GM21447 (cell line): ENCODE data around the gene TSPAN9.

ENCODE experiments used
- ATAC-seq: cut with Tn5 transposase; IDR thresholded peaks from one replicate; pipeline ENCODE4 v1.9.1; 2021; ENCODE audit not compliant: unreplicated experiment

The TSPAN9 gene

DNA sequence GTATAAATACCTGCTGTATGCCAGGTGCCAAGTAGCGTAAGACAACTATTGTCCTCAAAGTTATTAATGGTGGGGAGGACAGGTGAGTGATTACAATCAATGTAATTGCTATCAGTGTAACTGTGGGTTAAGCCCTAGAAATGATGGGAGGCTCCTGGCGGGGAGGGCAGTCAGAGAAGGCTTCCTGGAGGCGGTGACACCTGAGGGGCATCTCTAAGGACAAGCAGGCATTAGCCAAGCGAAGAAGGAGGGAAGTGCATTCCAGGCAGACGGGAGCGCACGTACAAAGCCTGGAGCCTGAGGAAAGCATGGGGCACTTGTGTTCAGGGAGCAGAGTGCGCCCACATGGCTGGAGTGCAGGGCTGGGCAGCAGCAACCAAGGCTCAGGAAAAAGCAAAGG is 230.9 kb downstream of the TSPAN9 start:
- ATAC-seq: no peak

DNA sequence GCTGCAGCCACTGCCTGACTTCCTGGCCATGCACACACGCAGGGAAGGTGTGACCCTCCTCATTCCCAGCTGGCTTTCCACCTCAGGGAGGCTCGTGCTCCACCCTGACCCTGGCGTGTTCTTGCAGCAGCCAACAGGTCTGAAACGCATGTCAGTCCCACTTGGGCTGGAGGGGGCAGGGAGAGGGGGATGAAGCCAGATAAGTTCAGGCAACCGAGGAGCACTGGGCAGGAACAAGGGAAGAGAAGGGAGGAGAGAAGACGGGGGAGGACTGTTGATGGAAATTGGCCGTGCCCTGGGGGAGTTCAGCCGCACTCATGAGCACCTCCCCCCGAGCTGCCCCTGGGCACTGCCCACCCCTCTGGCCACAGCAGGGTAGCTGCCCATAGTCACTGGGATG is 231.4 kb downstream of the TSPAN9 start:
- ATAC-seq: no peak

DNA sequence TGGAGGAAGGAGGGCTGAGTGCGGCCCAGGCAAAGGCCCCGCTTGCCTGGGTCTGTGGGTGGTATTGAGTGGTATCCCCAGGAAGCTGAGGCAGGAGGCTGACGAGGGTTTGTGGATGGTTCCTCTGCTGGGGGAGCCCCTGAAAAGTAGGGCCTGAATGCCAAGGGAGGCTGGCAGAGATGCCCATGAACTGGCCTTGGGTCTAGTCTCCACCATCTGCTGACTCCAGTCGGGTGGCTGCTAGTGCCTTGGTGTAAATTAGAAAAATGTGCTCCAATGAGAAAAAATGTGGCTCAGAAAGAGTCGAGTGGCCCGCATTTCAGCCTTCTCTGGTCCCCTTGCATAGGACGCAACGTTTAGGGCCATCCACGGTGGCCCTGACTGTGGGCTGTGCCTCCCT is 232.6 kb downstream of the TSPAN9 start:
- no peak for ATAC-seq

GRCh38 chr12:3310271-3311026 is 233.3 kb downstream of the TSPAN9 start:
- no peak for ATAC-seq

GRCh38 chr12:3311027-3311402 is 233.8 kb downstream of the TSPAN9 start:
- ATAC-seq: no peak

- no peak for ATAC-seq
Measured at GRCh38 chr12:3311491-3312103, 234.4 kb downstream of the TSPAN9 start.

DNA sequence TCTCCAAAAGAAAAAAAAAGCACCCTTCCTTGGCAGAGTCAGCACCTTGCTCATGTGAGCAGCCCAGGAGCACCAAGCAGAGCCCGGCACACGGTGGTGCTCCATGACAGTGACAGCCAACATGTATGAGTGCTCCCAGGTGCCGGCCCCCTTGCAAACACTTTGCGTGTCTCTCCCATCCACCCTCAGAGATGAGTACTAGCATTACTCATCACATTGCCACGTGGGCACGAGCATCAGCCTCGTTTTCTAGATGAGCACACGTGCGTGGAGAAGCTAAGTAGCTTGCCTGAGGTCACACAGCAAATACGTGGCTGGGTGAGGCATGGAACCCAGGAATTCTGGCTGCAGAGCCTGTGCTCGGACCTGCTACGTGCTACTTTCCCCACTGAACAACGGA is 235.9 kb downstream of the TSPAN9 start:
- no peak for ATAC-seq

DNA sequence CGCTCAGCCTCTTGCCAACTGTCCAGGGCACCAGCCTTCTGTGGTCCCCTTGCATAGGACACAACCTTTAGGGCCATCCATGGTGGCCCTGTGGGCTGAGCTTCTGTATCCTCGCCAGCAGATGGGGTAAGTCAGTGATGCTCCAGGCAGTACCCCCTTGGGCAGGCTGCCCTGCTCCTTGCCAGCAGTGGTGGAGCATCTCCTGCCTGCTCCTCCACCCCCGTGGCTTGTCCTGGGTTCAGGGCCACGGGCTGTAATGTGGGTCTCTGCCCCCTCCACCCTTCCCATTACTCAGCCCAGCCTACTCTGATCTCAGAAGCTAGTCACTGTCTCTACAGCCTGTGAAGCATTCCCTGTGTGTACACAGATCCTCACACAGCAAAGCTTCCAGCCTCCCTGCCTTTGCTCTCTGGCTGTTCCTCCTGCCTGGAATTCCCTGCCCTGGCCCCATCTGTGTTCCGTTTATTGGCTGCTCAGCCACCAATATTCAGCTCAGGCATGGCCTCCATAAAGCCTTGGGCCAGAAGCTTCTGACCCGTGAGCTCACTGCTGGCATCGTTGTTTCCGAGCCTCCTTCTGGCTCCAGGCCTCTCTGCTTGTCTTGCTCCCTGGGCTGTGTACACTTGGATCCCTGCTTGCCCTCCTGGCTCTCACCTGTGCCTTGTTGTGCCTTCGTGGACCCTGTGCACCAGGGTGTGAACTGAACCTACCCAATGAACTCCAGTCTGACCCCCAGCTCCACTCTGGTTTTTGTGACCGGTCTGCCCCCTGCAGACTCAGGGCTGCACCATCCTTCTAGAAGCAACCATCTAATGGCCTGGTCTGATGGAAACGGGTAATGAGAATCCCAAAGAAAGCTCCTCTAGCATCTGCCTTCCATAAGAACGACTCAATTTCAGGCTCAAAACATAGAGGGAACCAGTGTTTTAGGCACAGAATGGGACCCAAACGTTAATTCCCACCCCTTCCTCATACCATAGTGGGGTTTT is 236.8 kb downstream of the TSPAN9 start:
- ATAC-seq: no peak

- ATAC-seq: no peak
Measured at GRCh38 chr12:3315201-3315661, 238.1 kb downstream of the TSPAN9 start.

DNA sequence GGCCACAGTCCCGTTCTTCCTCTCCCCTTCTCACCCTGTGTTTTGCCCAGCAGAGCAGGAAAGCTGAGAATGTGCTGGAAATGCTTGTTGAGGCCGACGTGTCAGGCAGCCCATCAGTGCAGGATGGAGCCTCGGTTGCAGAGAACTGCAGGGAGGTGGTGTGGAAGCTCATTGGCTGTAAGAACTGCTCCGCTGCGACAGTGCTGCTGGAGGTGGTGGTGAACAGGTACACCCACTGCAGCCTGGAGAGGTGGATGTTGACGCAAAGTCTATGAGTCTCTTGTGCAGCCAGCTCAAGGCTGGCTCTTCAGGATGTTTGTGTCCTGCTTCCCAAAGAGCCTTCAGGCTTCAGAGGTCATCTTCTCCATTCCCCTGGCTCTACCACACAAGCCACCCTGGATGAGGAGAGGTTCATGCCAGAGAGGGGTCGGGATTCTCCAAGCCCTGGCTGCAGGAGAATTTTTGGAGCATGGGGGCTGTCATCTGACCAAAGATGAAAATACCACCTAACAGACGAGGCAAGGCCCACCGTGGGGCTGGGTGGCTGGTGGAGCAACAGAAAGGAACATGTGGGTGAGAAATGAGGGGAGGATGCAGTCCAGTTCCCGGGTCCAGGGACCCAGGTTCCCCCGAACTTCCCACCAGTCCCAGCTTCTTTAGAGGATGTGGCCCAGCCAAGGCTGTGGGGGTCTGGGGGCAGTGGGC is 239.7 kb downstream of the TSPAN9 start:
- ATAC-seq: no peak

GRCh38 chr12:3317481-3317815 is 240.3 kb downstream of the TSPAN9 start:
- ATAC-seq: no peak

DNA sequence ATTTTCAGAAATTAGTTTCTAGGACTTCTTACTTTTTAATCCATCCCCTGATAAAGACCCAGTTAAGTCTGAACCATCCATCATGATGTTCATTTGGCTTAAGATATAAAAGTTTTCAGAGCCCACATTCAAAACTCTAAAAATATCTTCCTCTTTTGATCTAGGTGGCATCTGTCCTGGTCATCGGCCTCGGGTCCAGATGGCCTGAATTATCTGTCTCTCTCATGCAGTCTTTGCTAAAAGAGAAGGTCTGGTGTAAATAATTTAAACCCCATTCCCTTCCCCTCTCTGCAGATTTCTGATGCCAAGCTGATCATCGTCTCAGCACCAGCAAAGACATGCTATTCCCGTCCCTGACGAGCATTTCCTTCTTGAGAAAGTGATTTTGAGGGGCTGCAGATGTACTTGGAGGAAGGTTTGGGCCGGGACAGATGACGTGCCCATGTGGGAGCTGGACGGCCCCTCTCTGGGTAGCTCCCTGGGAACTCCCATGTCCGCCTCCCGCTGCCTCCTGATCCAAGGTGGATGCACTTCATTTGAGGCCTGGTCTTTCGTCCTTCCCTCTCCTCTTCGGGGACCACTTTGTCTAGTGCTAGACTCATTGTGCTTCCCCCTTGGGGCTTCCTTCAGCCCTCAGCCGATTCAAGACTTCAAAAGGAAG is 240.8 kb downstream of the TSPAN9 start:
- ATAC-seq: no peak

DNA sequence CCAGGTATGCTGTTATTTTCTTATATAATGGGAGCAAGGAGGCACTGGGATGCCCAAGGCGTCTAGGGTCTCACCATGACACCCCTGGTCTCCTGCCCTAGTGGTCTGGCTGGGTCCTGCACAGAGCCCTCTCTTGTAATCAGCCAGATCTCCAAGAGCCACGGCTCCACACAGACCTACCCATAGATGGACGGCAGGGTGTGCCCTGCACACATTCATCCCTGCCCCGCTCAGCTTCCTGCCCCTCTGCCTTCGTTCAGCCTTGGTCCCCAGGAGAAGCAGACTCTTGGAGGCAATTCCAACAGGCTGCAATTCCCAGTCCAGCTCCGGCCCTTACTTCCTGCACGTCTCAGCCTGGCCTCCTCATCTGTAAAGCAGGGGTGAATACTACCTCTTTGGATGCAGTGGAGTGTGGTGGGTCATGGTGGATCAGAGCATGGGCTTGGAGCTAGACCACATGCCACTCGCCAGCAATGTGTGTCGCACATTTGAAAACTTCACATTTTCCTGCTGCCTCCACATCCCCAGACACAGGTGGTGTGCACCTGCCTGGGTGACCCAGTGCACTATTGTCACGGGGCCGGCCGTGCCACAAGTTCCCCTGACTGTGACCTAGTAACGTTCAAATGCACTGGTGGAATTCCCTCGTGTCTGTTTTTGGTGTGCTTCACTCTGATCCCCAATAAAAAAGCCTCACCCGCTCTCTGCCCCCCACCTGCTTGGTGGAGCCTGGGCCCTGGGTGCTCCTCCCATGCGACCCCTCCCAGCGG is 242.7 kb downstream of the TSPAN9 start:
- ATAC-seq: no peak

DNA sequence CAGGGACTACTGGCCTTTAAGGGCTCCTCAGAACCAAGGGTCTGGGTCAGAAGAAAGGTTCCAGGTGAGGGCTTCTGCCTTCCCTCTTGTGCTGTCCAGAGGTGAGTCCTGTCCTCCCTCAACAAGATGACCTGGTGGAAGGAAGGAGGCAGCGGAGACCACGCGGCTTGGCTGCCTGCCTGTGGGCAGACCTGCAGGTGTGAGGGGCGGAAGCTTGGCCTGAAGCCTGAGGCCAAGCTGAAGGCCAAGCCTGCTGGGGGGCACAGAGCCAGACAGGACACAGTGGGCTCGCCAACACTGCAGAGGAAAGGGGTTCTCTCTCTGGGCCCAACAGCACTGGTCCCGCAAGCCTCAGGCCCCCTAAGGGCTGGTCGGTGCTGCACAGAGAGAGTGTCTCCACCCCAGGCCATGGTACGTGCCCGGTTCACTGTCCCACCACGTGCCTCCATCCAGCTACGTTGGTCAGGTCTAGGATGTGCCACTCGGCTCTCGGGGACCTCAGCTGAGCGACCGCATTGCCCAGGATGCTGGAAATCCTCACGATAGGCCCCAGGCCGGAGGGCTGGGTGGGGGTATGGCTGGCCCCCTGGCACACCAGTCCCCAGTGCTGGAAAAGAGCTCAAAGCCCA is 243.8 kb downstream of the TSPAN9 start:
- ATAC-seq: no peak

DNA sequence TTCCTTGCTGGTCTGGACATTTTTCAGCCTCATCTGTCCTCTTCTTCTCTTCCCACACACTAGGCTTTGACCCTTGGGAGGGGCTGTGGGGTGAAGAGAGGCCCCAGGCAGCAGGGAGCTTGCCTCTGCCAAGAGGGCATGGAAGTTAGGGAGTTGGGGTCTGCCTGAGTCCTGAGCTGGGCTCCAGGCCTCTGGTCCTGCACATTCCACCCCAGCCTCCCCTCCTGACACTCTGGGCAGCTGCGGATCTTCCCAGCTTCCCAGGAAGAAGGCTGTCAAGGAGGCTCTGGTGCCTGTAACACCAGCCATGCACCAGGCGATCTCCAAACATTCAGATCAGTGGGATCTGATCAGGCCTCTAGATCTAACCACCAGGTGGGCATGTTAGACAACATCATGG is 244.7 kb downstream of the TSPAN9 start:
- ATAC-seq: no peak

DNA sequence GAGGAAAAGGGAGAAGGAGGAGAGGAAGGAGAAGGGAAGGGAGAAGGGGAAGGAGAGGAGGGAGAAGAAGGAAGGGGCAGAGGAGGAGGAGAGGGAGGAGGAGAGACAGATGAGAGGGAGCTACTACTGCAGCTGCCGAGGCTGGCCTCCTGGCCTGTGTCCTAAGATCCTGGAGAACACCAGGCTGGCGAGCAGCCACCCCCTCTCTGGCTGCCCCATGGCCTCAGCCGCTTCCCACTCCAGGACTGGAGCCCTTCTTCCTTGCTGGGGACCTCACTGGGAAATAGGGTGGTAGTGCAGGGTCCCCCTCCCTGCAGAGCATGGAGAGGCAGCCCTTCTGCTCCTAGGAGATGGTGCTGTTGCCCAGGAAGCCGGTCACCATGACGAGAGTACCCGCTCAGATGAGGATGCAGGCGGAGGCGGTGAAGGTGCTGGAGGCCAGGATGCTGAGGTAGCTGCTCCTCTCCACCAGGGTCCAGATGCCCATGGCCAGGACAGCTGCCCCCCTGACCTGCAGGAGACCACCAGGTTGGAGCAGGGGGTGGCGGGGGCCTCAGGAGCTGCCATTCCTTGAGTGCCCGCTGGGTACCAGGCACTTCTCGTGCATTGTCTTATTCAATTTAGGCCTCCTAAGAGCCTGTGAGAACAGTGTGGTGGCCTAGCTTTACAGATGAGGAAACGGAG is 246.0 kb downstream of the TSPAN9 start:
- ATAC-seq: no peak

GRCh38 chr12:3325736-3326135 is 248.6 kb downstream of the TSPAN9 start:
- ATAC-seq: no peak

- ATAC-seq: no peak
Measured at GRCh38 chr12:3326156-3326849, 249.1 kb downstream of the TSPAN9 start.
